Activated CD4-positive, alpha-beta T cell treated with anti-CD3 and anti-CD28 coated beads, Interleukin-2, amount 10 ng/mL, durations not matched to agents 24 days and 14 days (primary cell): ENCODE results near the gene MAPK8IP3. TPM values are rescaled to one million over a fixed set of nuclear protein-coding genes. Genes with fewer than 3 reads are reported as not detected.
"Not testable (repeated sequence)": the region's sequence is repeated elsewhere in the genome, so short reads cannot be mapped to it uniquely, and the experiment has no call there.

ENCODE experiments used
- DNase-seq: peaks from one replicate; pipeline ENCODE4 v3.0.0; 2022
- H3K27ac Mint-ChIP-seq: one replicate; pipeline ENCODE4 v1.8.0; 2022; ENCODE audit warnings: mild to moderate bottlenecking, mixed read lengths
- H3K27me3 Mint-ChIP-seq: one replicate; pipeline ENCODE4 v1.8.0; 2022; ENCODE audit warnings: mixed read lengths
- H3K36me3 Mint-ChIP-seq: one replicate; pipeline ENCODE4 v1.8.0; 2022; ENCODE audit warnings: low read depth, mild to moderate bottlenecking, mixed read lengths
- H3K4me1 Mint-ChIP-seq: one replicate; pipeline ENCODE4 v1.8.0; 2021; ENCODE audit warnings: mixed read lengths
- H3K4me3 Mint-ChIP-seq: one replicate; pipeline ENCODE4 v1.8.0; 2022; ENCODE audit warnings: mild to moderate bottlenecking, moderate library complexity, mixed read lengths
- H3K9me3 Mint-ChIP-seq: one replicate; pipeline ENCODE4 v1.8.0; 2021; ENCODE audit warnings: mixed read lengths
- intact Hi-C: fragments of 100-400 bp; cut with micrococcal nuclease; formaldehyde crosslinking; loops from one replicate; pipeline ENCODE4 v1.15.1; 2023
- total RNA-seq: library from RNA; stranded (reverse); gene quantifications from 2 replicates; pipeline ENCODE4 v1.2.3, GENCODE V29; 2022

MAPK8IP3 gene
- total RNA-seq, 1 donor from 2014 or later: 80.2 TPM

GRCh38 chr16:1793578-1794220 is 87.7 kb downstream of the MAPK8IP3 start, which contains the start of gene IGFALS:
Gene IGFALS, minus strand, starts transcription at chr16:1793705. Its CDS starts 53 bp downstream, at chr16:1793652.
- no peak within 1 kb of the TSS for H3K27ac Mint-ChIP-seq
- no peak within 1 kb of the TSS for H3K4me3 Mint-ChIP-seq
- no peaks in the 10 kb centered on the region for H3K4me1 Mint-ChIP-seq

DNA sequence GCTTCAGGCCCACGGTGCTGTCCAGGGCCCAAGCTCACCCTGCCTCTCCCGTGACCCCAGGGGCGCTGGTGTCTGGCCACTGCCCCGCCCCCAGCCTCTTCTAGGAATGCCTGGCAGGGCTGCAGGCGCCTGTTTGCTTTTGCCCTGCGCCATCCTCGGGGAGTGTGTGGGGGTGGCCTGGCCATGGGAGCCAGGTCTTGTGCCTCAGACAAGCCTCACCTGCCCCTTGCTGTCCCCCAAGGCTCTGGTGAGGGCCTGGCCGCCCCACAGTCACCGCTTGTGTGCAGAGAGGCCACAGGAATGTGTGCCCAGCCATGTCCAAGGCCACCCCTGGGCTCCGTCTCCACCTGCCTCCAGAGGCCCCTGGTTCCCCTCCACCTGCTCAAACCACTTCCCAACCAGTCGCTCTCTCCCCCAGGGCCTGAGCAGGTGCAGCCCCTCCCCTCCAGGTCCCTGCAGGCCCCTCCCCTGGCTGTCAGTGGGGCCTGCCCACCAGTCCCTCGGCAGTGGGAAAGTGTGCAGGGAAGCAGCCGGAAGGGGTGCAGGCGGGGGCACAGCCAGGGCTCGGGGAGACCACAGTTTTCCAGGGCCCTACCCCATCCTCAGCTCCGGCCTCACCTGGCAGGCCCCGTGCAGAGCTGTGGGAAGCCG is 88.4 kb downstream of the MAPK8IP3 start:
- Mint-ChIP-seq H3K27ac (no peak overlapping the region), H3K36me3 (peaks cover 2% of the 10 kb centered on the region)
- intact Hi-C loops: no loop called here

More at GRCh38 chr16:1793578-1794220, 87.7 kb downstream of the MAPK8IP3 start, which contains the start of gene IGFALS:
- Mint-ChIP-seq H3K9me3 (no peaks in the 10 kb centered on the region), H3K36me3 (peaks cover 7% of the 10 kb centered on the region), H3K27me3 (no peaks in the 10 kb centered on the region)
- DNase-seq: no peak
- intact Hi-C loops: no loop called here

GRCh38 chr16:1794908-1795666 is 89.1 kb downstream of the MAPK8IP3 start:
- intact Hi-C loops: no loop called here
- no peak overlapping the region for H3K27ac Mint-ChIP-seq
- no peaks in the 10 kb centered on the region for H3K4me1 Mint-ChIP-seq
- H3K9me3 Mint-ChIP-seq: peaks cover 7% of the 10 kb centered on the region
- DNase-seq: no peak
- H3K27me3 Mint-ChIP-seq: no peaks in the 10 kb centered on the region
- no peak overlapping the region for H3K4me3 Mint-ChIP-seq
- H3K36me3 Mint-ChIP-seq: peaks cover 2% of the 10 kb centered on the region

More for the DNA sequence above, 88.4 kb downstream of the MAPK8IP3 start:
- Mint-ChIP-seq H3K4me1 (no peaks in the 10 kb centered on the region), H3K9me3 (peaks cover 4% of the 10 kb centered on the region), H3K27me3 (no peaks in the 10 kb centered on the region), H3K4me3 (no peak overlapping the region)
- DNase-seq: no peak

DNA sequence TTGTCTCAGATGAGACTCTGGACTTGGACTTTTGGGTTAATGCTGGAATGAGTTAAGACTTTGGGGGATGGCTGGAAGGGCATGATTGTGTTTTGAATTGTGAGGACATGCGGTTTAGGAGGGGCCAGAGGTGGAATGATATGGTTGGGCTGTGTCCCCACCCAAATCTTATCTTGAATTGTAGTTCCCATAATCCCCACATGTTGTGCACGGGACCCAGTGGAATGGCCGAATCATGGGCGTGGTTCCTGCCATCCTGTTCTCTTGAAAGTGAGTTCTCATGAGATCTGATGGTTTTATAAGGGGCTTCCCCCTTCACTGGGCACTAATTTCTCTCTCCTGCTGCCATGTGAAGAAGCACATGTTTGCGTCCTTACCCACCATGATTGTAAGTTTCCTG is 93.3 kb downstream of the MAPK8IP3 start:
- H3K36me3 Mint-ChIP-seq, H3K4me1 Mint-ChIP-seq, H3K4me3 Mint-ChIP-seq, H3K27ac Mint-ChIP-seq, intact Hi-C loops, DNase-seq, H3K27me3 Mint-ChIP-seq: not testable (repeated sequence)
- peaks cover 14% of the 10 kb centered on the region for H3K9me3 Mint-ChIP-seq

DNA sequence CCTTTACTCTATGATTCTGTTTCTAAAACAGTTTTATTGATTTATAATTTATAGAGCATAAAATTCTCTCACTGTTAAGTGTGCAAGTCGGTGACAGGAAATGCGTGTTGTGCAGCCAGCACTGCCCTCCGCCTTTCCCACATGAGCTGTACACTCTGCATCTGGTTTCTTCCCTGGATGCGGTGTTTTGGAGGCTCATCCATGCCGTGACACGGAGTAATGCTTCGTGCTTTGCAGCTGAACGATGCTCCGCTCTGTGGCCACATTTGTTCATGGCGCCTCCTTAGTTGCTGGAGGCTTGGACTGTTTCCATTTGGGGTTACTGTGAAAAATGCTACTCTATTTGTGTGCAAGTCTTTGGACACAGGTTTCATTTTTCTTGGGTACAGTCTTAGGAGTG is 94.7 kb downstream of the MAPK8IP3 start:
- Mint-ChIP-seq H3K27me3 (no peaks in the 10 kb centered on the region), H3K27ac (no peak overlapping the region), H3K4me3 (no peak overlapping the region), H3K9me3 (peaks cover 14% of the 10 kb centered on the region), H3K36me3 (peaks cover 4% of the 10 kb centered on the region), H3K4me1 (no peaks in the 10 kb centered on the region)
- intact Hi-C loops: no loop called here
- DNase-seq: no peak

DNA sequence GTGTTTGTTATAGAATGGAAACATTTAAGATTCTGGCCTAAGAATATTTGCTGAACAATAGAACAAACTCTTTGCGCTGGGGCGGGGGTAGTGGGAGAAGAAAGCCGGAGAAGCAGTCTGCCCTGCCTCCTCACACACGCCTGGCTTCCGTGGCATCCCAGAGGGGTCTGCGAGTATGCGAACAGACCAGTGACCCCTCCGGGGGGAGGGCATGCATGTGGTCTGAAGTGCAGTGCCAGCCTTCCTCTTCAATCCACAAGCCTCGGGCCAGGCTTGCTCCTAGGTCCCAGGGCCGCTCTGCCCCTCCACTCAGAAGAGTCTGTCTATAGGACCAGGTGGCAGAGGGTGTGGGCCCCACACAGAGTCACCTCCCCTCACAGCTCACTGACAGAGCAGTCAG is 101.6 kb downstream of the MAPK8IP3 start:
- no peak overlapping the region for H3K27ac Mint-ChIP-seq
- H3K27me3 Mint-ChIP-seq: no peaks in the 10 kb centered on the region
- no peaks in the 10 kb centered on the region for H3K9me3 Mint-ChIP-seq
- DNase-seq: no peak
- H3K36me3 Mint-ChIP-seq: peaks cover 14% of the 10 kb centered on the region
- intact Hi-C loops: no loop called here
- H3K4me1 Mint-ChIP-seq: no peaks in the 10 kb centered on the region
- no peak overlapping the region for H3K4me3 Mint-ChIP-seq

DNA sequence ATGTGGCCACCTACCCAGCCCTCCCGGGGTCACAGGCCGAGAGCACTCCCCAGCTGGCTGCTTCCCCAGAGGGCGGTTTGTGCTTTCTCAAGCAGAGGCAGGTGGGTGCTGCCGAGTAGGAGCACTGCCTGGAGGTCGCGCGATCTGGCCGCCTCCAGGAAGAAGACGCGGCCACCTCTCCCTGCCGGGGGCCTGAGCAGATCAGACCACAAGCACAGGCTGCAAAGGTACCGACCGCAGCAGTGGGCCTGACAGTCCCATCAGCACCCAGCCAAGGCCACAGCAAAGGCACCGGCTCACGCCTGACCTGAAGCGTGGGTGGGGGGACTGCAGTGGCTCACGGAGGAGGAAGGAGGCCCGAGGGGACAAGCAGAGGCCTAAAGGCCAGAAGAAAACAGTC is 102.7 kb downstream of the MAPK8IP3 start:
- no peaks in the 10 kb centered on the region for H3K27me3 Mint-ChIP-seq
- H3K9me3 Mint-ChIP-seq: no peaks in the 10 kb centered on the region
- H3K27ac Mint-ChIP-seq: no peak overlapping the region
- no peak for DNase-seq
- peaks cover 4% of the 10 kb centered on the region for H3K4me1 Mint-ChIP-seq
- peaks cover 16% of the 10 kb centered on the region for H3K36me3 Mint-ChIP-seq
- intact Hi-C loops: no loop called here
- no peak overlapping the region for H3K4me3 Mint-ChIP-seq

GRCh38 chr16:1809281-1809801 is 103.3 kb downstream of the MAPK8IP3 start:
- intact Hi-C loops: no loop called here
- H3K36me3 Mint-ChIP-seq: peaks cover 16% of the 10 kb centered on the region

DNA sequence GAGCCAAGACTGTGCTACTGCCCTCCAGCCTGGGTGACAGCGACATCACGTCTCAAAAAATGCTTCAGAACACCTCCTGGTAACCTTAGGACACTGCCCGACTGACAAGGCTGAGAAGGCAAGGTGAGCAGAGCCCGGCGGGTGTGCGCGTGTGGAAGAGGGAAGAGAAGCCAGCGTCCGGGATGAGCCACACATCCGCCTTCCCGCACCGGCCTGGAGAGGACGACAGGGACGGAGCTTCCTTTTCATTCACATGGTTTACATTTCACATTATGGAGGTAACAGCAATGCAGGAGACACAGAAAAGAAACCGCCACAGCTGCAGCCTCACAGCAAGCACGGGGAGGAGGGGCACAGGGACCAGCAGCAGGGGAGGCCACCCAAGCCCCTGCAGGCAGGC is 104.1 kb downstream of the MAPK8IP3 start:
- H3K4me1 Mint-ChIP-seq: peaks cover 4% of the 10 kb centered on the region
- no peak overlapping the region for H3K4me3 Mint-ChIP-seq
- peaks cover 16% of the 10 kb centered on the region for H3K36me3 Mint-ChIP-seq
- no peaks in the 10 kb centered on the region for H3K27me3 Mint-ChIP-seq
- H3K9me3 Mint-ChIP-seq: no peaks in the 10 kb centered on the region
- no peak overlapping the region for H3K27ac Mint-ChIP-seq
- DNase-seq: no peak
- intact Hi-C loops: loop anchor here (5.0 kb wide), 1 partner anchor 117 kb away; no protein-coding TSS in a partner anchor

More at GRCh38 chr16:1809281-1809801, 103.3 kb downstream of the MAPK8IP3 start:
- peaks cover 4% of the 10 kb centered on the region for H3K4me1 Mint-ChIP-seq
- DNase-seq: no peak
- H3K27me3 Mint-ChIP-seq: no peaks in the 10 kb centered on the region
- H3K4me3 Mint-ChIP-seq: no peak overlapping the region
- H3K9me3 Mint-ChIP-seq: no peaks in the 10 kb centered on the region
- no peak overlapping the region for H3K27ac Mint-ChIP-seq

DNA sequence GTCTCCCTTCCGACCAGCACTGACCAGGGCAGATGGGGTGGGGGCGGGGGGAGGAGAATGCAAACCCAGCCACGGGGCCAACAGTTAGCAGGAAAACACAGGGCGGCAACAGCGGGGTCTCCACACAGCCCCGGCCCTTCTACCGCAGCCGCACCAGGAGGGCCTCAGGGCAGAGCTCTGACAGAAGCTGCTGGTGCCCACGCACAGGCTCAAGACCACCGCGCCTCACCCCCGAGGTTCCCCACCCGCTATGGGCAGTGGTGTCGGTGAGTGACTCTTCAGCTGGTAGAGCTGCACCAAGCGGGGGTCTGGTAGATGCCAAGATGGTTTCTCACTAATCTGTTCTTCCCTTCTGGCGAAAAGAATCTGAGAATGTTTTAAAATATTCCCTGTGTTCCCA is 104.5 kb downstream of the MAPK8IP3 start:
- Mint-ChIP-seq H3K27ac (no peak overlapping the region), H3K36me3 (peaks cover 21% of the 10 kb centered on the region), H3K9me3 (no peaks in the 10 kb centered on the region), H3K27me3 (no peaks in the 10 kb centered on the region), H3K4me3 (no peak overlapping the region), H3K4me1 (peaks cover 4% of the 10 kb centered on the region)
- DNase-seq: no peak
- intact Hi-C loops: loop anchor here (5.0 kb wide), 1 partner anchor 117 kb away; no protein-coding TSS in a partner anchor

GRCh38 chr16:1812732-1813163 is 106.8 kb downstream of the MAPK8IP3 start:
- peaks cover 14% of the 10 kb centered on the region for H3K36me3 Mint-ChIP-seq
- no peak overlapping the region for H3K4me3 Mint-ChIP-seq
- intact Hi-C loops: loop anchor here (5.0 kb wide), 1 partner anchor 115 kb away; no protein-coding TSS in a partner anchor
- peaks cover 4% of the 10 kb centered on the region for H3K4me1 Mint-ChIP-seq
- peak; percentile 82 for DNase-seq
- H3K9me3 Mint-ChIP-seq: no peaks in the 10 kb centered on the region
- no peak overlapping the region for H3K27ac Mint-ChIP-seq
- no peaks in the 10 kb centered on the region for H3K27me3 Mint-ChIP-seq

DNA sequence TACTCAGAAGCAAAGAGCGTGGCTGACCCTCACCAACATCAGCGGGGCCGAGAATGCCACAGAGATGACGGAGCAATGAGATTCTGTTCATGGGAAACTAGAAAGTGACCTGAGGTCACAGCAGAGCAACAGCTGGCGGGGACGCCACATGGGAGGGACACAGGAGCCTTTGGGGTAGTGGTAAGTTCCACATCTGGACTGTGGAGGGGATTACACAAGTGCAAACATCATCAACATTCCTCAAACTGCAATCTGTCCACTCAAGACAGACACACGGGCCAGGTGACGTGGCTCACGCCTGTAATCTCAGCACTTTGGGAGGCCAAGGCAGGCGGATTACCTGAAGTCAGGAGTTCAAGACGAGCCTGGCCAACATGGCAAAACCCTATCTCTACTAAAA is 109.5 kb downstream of the MAPK8IP3 start:
- Mint-ChIP-seq H3K27ac (no peak overlapping the region), H3K36me3 (peaks cover 11% of the 10 kb centered on the region), H3K4me1 (peaks cover 4% of the 10 kb centered on the region), H3K27me3 (no peaks in the 10 kb centered on the region), H3K9me3 (no peaks in the 10 kb centered on the region), H3K4me3 (no peak overlapping the region)
- intact Hi-C loops: no loop called here
- no peak for DNase-seq

GRCh38 chr16:1816396-1817275 is 110.6 kb downstream of the MAPK8IP3 start:
- Mint-ChIP-seq H3K4me1 (peaks cover 4% of the 10 kb centered on the region), H3K9me3 (no peaks in the 10 kb centered on the region), H3K36me3 (peaks cover 11% of the 10 kb centered on the region), H3K4me3 (no peak overlapping the region), H3K27ac (no peak overlapping the region), H3K27me3 (no peaks in the 10 kb centered on the region)
- intact Hi-C loops: no loop called here
- DNase-seq: no peak
